Skeletal muscle satellite cell (primary cell): ENCODE measurements around the gene EPB41L3.

Experiments
- H3K27me3 ChIP-seq: 2 replicates; pipeline ENCODE4 v1.7.0; 2013; ENCODE audit warnings: low read length; ENCODE audit not compliant: control insufficient read depth, insufficient read depth
- H3K36me3 ChIP-seq: 2 replicates; pipeline ENCODE4 v1.7.0; 2013; ENCODE audit warnings: mild to moderate bottlenecking, control low read depth, low read length; ENCODE audit not compliant: insufficient read depth
- H3K4me1 ChIP-seq: 2 replicates; pipeline ENCODE4 v1.7.0; 2013; ENCODE audit warnings: low read length; ENCODE audit not compliant: control insufficient read depth, insufficient read depth
- H3K4me2 ChIP-seq: 2 replicates; pipeline ENCODE4 v1.7.0; 2013; ENCODE audit warnings: mild to moderate bottlenecking, low read length
- H3K4me3 ChIP-seq: 2 replicates; pipeline ENCODE4 v1.7.0; 2013; ENCODE audit warnings: low read length
- H3K9ac ChIP-seq: 2 replicates; pipeline ENCODE4 v1.7.0; 2013; ENCODE audit warnings: mild to moderate bottlenecking, low read depth, low read length, moderate library complexity
- H3K9me3 ChIP-seq: replicated peaks from 2 replicates; pipeline ENCODE4 v1.7.0; 2013; ENCODE audit warnings: mild to moderate bottlenecking, control low read depth, low read length

Gene EPB41L3

DNA sequence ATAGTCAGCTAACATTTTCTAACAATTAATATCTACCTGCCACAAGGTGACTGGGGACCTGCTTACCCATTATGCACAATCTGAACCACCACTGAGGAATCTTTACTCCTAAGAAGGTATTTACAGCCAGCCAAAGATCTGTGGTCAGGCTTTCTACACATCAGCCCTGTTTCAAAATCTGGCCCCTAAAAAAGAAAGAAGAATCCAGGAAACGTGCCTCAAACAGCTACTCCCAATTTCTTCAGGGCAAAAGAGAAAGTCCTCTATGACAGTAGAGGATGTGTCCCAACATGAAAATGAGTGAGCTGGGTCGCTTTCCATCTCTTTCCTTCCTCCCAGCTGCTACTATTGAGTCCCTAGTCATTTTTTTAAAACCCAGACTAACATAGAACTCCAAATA lies 79.5 kb downstream of the EPB41L3 start:
- Histone ChIP-seq H3K27me3 (no peaks in the 10 kb centered on the region), H3K36me3 (no peaks in the 10 kb centered on the region), H3K9ac (no peak overlapping the region), H3K9me3 (peaks cover 9% of the 10 kb centered on the region), H3K4me2 (no peak overlapping the region), H3K4me1 (no peaks in the 10 kb centered on the region), H3K4me3 (no peak overlapping the region)

DNA sequence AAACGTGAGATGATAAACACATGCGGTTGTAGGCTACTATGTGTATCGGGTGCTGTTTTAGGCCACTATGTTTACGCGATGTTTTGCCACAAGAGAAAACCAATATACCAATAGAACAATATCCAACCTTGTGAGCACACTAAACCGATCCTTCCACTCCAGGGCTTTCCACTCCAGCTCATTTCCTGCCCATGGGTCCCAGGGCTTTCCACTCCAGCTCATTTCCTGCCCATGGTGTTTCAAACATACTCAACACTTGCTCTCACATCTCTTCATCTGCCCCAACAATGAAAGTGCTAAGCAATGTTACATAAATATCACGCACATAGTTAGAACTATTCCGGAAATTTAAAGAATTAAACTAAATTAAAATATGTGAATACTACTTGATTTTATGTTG lies 80.0 kb downstream of the EPB41L3 start:
- no peaks in the 10 kb centered on the region for H3K27me3 ChIP-seq
- no peak overlapping the region for H3K9ac ChIP-seq
- no peaks in the 10 kb centered on the region for H3K36me3 ChIP-seq
- H3K9me3 ChIP-seq = peaks cover 6% of the 10 kb centered on the region
- no peaks in the 10 kb centered on the region for H3K4me1 ChIP-seq
- H3K4me2 ChIP-seq = no peak overlapping the region
- H3K4me3 ChIP-seq = no peak overlapping the region

DNA sequence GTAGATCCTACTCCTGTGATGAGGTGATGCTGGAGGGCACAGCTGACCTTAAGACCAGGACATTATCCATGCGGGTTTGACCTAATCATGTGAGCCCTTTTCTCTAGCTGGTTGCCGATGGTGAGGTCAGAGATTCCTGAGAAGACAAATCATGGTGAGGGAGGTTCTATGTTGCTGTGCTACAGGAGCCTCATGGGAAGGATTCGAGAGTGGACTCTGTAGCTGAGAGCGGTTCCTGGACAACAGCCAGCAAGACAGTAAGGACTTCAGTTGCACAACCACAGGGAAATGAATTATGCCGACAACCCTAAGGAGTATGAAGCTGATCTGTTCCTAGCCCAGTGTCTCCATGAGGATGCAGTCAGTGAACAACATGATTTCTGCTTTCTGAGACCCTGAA lies 80.4 kb downstream of the EPB41L3 start:
- Histone ChIP-seq H3K4me3 (no peak overlapping the region), H3K36me3 (no peaks in the 10 kb centered on the region), H3K27me3 (no peaks in the 10 kb centered on the region), H3K9me3 (peaks cover 5% of the 10 kb centered on the region), H3K9ac (no peak overlapping the region), H3K4me1 (no peaks in the 10 kb centered on the region), H3K4me2 (no peak overlapping the region)

DNA sequence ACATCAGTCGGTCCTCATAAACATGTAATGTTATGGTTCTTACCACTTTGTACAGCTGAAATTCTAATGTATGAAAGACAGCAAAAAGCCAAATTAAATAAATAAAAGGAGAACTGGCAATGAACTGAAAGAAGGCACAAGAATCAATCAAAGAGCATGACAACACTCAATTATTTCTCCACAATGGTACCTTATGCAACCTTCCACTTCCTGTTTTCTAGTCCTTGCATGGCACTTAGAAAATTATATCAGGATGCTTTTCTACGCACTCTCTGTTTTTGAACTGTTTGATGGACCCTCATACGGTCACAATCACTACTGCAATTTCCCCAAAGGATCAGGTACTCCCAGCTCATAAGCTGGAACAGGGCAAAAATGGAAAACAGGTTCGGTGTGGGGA lies 81.6 kb downstream of the EPB41L3 start:
- H3K9ac ChIP-seq = no peak overlapping the region
- H3K36me3 ChIP-seq = no peaks in the 10 kb centered on the region
- no peaks in the 10 kb centered on the region for H3K27me3 ChIP-seq
- H3K4me1 ChIP-seq = no peaks in the 10 kb centered on the region
- no peak overlapping the region for H3K4me2 ChIP-seq
- H3K9me3 ChIP-seq = peaks cover 3% of the 10 kb centered on the region
- H3K4me3 ChIP-seq = no peak overlapping the region

DNA sequence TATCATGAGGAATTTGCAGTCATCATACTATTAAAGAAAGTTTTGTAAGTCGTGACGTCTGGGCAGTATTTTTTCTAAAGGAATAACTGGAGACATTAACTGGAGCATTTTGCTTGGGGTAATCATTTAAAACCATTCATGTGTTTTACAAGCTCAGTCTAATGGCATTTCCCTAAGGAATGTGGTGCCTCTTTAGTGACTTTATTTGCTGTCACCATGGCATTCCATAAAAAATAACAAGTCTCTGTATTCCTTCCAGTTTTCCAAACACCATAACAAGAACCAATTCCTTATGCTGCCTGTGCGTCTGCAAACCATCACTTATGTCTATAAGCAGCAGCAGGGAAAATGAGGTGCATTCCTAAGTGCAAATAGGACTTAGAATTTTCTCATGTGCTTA lies 82.8 kb downstream of the EPB41L3 start:
- Histone ChIP-seq H3K4me2 (no peak overlapping the region), H3K27me3 (no peaks in the 10 kb centered on the region), H3K4me1 (no peaks in the 10 kb centered on the region), H3K4me3 (no peak overlapping the region), H3K9me3 (peaks cover 3% of the 10 kb centered on the region), H3K9ac (no peak overlapping the region), H3K36me3 (no peaks in the 10 kb centered on the region)

DNA sequence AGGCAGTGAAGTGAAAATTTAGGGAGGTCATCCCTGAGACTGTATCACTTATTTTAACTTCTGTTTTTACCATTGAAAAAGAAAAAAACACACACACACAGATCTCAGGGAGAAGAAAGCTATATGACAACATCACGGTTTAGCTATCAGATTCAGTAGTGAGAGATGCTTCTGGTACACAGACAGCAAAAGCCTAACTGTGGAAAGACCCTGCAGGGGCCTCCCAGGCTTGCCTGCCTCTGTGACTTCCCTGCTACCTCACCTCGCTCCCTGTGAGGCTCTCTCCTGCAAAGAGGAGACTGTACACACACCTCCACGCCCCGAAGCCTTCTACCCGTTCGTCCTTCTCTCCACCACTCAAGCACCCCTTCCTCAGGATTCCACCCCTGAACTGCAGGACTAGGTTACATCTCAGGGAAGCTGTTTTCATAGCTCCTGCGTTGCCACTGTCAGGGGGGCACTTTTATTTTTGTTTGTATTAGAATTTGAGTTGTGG lies 86.3 kb downstream of the EPB41L3 start:
- Histone ChIP-seq H3K9ac (no peak overlapping the region), H3K27me3 (no peaks in the 10 kb centered on the region), H3K9me3 (no peaks in the 10 kb centered on the region), H3K36me3 (no peaks in the 10 kb centered on the region), H3K4me2 (no peak overlapping the region), H3K4me1 (no peaks in the 10 kb centered on the region), H3K4me3 (no peak overlapping the region)

DNA sequence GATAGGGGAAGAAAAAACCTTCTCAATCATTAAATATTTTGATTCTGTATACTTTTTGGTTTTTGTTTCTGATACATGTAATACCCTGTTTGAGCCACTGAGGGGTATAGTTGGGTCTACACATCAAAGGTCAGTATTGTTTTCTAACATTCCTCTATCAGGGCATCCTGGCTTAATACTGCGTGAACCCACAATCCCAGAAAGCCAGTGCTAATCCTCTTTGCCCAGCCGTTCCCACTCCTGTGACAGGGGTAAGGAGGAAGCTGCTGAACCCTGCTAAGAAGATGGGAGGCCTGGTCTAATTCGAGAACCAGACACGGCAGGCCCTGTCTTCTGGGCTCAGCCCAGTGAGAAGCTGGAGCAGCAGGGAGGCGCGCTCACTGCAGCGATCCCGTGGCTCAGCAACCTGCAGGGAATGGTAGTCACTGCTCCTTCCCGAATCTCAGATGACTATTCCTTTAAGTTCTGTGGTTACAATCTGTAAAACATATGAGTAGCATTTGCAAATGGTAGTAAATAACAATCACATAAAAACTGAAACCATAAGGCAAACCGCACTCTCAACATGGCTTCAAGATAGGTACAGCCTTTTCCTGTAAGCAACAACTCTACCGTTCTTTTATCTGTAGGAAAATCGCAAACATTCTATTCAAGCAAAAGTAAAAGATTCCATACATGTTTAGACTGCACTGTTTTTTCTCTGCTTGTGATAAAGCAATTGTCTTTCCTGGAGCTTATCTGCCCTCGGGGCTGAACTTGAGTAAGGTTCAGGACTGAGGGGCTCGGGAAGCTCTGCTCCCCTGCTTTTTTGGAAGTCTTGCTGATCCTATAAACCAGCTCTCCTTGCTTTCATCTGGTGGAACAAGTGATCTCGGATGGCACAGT lies 87.0 kb downstream of the EPB41L3 start:
- H3K9me3 ChIP-seq = no peaks in the 10 kb centered on the region
- H3K4me3 ChIP-seq = no peak overlapping the region
- no peaks in the 10 kb centered on the region for H3K36me3 ChIP-seq
- H3K4me2 ChIP-seq = no peak overlapping the region
- no peaks in the 10 kb centered on the region for H3K27me3 ChIP-seq
- no peak overlapping the region for H3K9ac ChIP-seq
- no peaks in the 10 kb centered on the region for H3K4me1 ChIP-seq

DNA sequence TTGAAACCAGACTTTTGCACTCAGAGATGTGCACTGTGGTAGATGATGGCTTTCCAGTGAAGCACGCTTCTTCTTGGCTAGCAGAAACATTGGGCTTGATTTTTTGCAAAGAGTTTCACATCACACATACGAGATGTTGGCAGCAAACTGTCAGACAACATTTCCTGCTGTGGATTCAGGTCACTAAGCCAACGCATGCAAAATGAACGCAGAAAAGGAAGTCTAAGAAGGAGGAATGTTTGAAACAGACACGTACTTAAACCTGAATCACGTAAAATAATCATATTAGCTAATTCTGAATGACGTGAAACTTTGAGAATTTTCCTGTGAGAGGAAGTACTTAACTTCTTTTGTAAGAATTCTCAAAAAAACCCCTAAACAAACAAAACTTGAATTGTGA lies 88.1 kb downstream of the EPB41L3 start:
- Histone ChIP-seq H3K4me2 (no peak overlapping the region), H3K4me3 (no peak overlapping the region), H3K36me3 (no peaks in the 10 kb centered on the region), H3K27me3 (no peaks in the 10 kb centered on the region), H3K9ac (no peak overlapping the region), H3K9me3 (no peaks in the 10 kb centered on the region), H3K4me1 (no peaks in the 10 kb centered on the region)

DNA sequence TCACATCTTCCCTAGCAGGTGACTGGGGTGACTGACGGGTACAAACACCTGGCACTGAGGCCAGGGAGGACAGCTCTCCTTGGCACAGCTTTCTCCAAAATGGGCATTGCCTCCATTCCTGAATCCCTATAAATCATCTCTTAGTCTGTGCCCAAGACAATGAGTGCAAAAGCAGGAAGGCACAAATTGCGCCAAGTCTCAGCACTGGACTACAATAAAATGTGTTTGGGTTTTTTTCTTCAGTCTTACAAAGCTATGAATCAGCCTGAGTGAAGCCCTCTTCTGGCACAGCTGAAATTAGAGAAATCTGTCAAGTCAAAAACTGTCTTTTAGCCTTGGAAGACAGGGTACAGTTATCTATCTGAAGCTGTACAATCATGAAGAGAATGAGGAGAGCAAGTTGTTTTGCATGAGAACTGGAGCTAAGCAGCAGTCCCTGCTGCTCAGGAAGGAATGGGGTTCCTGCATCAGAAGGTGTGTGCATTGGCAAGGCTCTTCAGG lies 90.8 kb downstream of the EPB41L3 start:
- Histone ChIP-seq H3K9me3 (no peaks in the 10 kb centered on the region), H3K4me3 (no peak overlapping the region), H3K4me2 (no peak overlapping the region), H3K27me3 (no peaks in the 10 kb centered on the region), H3K4me1 (no peaks in the 10 kb centered on the region), H3K9ac (no peak overlapping the region), H3K36me3 (no peaks in the 10 kb centered on the region)

DNA sequence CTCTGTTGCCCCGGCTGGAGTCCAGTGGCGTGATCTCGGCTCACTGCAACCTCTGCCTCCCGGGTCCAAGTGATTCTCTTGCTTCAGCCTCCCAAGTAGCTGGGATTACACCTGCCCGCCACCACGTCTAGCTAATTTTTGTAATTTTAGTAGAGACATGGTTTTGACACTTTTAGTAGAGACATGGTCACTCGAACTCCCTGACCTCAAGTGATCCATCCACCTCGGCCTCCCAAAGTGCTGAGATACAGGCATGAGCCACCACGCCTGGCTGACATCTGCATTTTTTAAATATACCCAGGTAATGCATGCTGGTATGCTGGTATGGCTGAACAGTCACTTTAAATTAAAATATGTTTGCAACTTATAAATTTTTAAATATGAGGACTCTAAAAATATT lies 91.9 kb downstream of the EPB41L3 start:
- Histone ChIP-seq H3K4me1 (no peaks in the 10 kb centered on the region), H3K27me3 (no peaks in the 10 kb centered on the region), H3K36me3 (no peaks in the 10 kb centered on the region), H3K9ac (no peak overlapping the region), H3K9me3 (no peaks in the 10 kb centered on the region), H3K4me2 (no peak overlapping the region), H3K4me3 (no peak overlapping the region)

DNA sequence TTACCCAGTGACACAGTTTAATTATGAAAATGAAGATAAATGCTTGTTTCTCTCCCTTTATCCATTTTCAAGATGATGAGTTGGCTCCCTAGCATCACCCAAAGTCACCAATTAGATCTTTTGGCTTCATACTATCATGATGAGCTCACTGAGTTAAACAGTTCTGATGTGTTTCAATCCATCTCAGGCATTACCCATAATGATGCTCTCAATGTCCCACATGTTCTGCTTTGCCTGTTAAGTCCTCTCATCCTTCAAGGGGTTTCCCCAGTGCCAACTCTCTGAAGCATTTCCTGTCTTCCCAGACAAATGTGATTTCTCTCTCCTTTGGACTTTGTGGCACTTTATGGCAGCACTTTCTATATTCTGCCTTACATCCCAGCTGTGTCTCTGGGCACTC lies 92.6 kb downstream of the EPB41L3 start:
- no peak overlapping the region for H3K9ac ChIP-seq
- no peak overlapping the region for H3K4me2 ChIP-seq
- no peaks in the 10 kb centered on the region for H3K4me1 ChIP-seq
- H3K27me3 ChIP-seq = no peaks in the 10 kb centered on the region
- no peaks in the 10 kb centered on the region for H3K36me3 ChIP-seq
- H3K4me3 ChIP-seq = no peak overlapping the region
- H3K9me3 ChIP-seq = no peaks in the 10 kb centered on the region
